Fibroblast of lung (primary cell): ENCODE data around the gene FBXL14.

Source experiments
- EZH2 ChIP-seq: IDR thresholded peaks from 2 replicates; pipeline ENCODE4 v1.5.1; 2012; ENCODE audit warnings: low read length, control low read depth, mild to moderate bottlenecking; ENCODE audit errors: missing control alignments
- TF ChIP-seq, protein P1 (sequence below), 2 donors: IDR thresholded peaks in 1 of 2; conservative IDR thresholded peaks in 1 of 2; 1 replicate in 1 of 2; 2 replicates in 1 of 2; pipeline ENCODE4 v1.5.1; 2011 to 2012; ENCODE audit warnings: low read length in 2 of 2, control low read depth in 1 of 2, inconsistent platforms in 1 of 2, low read depth in 1 of 2, mild to moderate bottlenecking in 1 of 2

- TF ChIP-seq, protein P1, sequence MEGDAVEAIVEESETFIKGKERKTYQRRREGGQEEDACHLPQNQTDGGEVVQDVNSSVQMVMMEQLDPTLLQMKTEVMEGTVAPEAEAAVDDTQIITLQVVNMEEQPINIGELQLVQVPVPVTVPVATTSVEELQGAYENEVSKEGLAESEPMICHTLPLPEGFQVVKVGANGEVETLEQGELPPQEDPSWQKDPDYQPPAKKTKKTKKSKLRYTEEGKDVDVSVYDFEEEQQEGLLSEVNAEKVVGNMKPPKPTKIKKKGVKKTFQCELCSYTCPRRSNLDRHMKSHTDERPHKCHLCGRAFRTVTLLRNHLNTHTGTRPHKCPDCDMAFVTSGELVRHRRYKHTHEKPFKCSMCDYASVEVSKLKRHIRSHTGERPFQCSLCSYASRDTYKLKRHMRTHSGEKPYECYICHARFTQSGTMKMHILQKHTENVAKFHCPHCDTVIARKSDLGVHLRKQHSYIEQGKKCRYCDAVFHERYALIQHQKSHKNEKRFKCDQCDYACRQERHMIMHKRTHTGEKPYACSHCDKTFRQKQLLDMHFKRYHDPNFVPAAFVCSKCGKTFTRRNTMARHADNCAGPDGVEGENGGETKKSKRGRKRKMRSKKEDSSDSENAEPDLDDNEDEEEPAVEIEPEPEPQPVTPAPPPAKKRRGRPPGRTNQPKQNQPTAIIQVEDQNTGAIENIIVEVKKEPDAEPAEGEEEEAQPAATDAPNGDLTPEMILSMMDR (conservative IDR thresholded peaks at IDR 0.05 in 1 of 2, IDR thresholded peaks at IDR 0.05 in 1 of 2; ENCODE audit: low read depth in 1 of 2, low read length in 2 of 2) = no peak
- no peak for TF ChIP-seq EZH2
Measured at GRCh38 chr12:1534748-1535147, 59.6 kb downstream of the FBXL14 start.
